HCEC 1CT (cell line): ENCODE results near the gene CDCP2.
A peak's percentile ranks its signal among the peaks of the same experiment; 100 is the strongest.

Experiments used
- DNase-seq: peaks from one replicate; pipeline ENCODE4 v3.0.0-alpha.2; 2017

Gene CDCP2

GRCh38 chr1:54136269-54136896, 16.4 kb downstream of the CDCP2 start:
- DNase-seq, result no peak

GRCh38 chr1:54135436-54136120, 17.2 kb downstream of the CDCP2 start:
- DNase-seq, result peak; percentile 34

- DNase-seq, result no peak
These were observed 18.5 kb downstream of the CDCP2 start for GRCh38 chr1:54134295-54134694.

GRCh38 chr1:54132495-54132894, 20.3 kb downstream of the CDCP2 start:
- DNase-seq, result no peak

- no peak for DNase-seq
These were observed 21.4 kb downstream of the CDCP2 start for GRCh38 chr1:54131419-54131818.

- no peak for DNase-seq
These were observed 22.9 kb downstream of the CDCP2 start for GRCh38 chr1:54129858-54130257.

- no peak for DNase-seq
These were observed 25.1 kb downstream of the CDCP2 start for GRCh38 chr1:54127594-54128300.

GRCh38 chr1:54126271-54126815, 26.5 kb downstream of the CDCP2 start:
- DNase-seq, result no peak

- DNase-seq, result no peak
These were observed 27.3 kb downstream of the CDCP2 start for GRCh38 chr1:54125386-54126070.

GRCh38 chr1:54124906-54125305, 27.9 kb downstream of the CDCP2 start:
- DNase-seq, result no peak

- no peak for DNase-seq
These were observed 28.3 kb downstream of the CDCP2 start for GRCh38 chr1:54124472-54124871.

GRCh38 chr1:54122992-54123391, 29.8 kb downstream of the CDCP2 start:
- DNase-seq, result no peak

GRCh38 chr1:54122135-54122751, 30.6 kb downstream of the CDCP2 start:
- no peak for DNase-seq

GRCh38 chr1:54121482-54122134, 31.2 kb downstream of the CDCP2 start:
- DNase-seq, result peak; percentile 37

GRCh38 chr1:54120698-54121481, 31.9 kb downstream of the CDCP2 start:
- DNase-seq, result no peak

GRCh38 chr1:54120018-54120697, 32.6 kb downstream of the CDCP2 start:
- DNase-seq, result no peak

- peak; percentile 65 for DNase-seq
These were observed 34.1 kb downstream of the CDCP2 start for GRCh38 chr1:54118704-54119103.

GRCh38 chr1:54117815-54118563, 34.8 kb downstream of the CDCP2 start:
- DNase-seq, result no peak

- no peak for DNase-seq
These were observed 37.3 kb downstream of the CDCP2 start for GRCh38 chr1:54115520-54115919.

- no peak for DNase-seq
These were observed 37.8 kb downstream of the CDCP2 start for GRCh38 chr1:54114955-54115354.
